PC-9 (cell line): ENCODE measurements around the gene FAM163A.

Experiments
- CTCF ChIP-seq: fragments of 200-600 bp; sonication (generic); conservative IDR thresholded peaks from 2 replicates; pipeline ENCODE4 v1.6.1; 2017; ENCODE audit warnings: mixed run types, antibody characterized with exemption, mild to moderate bottlenecking, moderate library complexity
- EZH2 ChIP-seq: fragments of 200-600 bp; sonication (generic); IDR thresholded peaks from 2 replicates; pipeline ENCODE4 v1.8.0; 2017; ENCODE audit warnings: antibody characterized with exemption, low read depth

GRCh38 chr1:179773264-179773663, 30.2 kb downstream of the FAM163A start:
- TF ChIP-seq CTCF (no peak), EZH2 (no peak)
